Panc1 (cell line): ENCODE measurements around the gene SMOC2. TPM values are rescaled to one million over a fixed set of nuclear protein-coding genes. Genes with fewer than 3 reads are reported as not detected.

Experiments
- ATAC-seq: fragments of 200-7000 bp; cut with Tn5 transposase; 2 replicates; pipeline ENCODE4 v1.9.1; 2020; ENCODE audit warnings: mild to moderate bottlenecking, moderate library complexity
- Bru-seq: library from RNA; stranded (reverse); fragments of 400-500 nt; gene quantifications from one replicate; lab custom pipeline; 2021; lab: Mats Ljungman, UMichigan
- BruChase-seq, 2 experiments: library from RNA; stranded (reverse); fragments of 400-500 nt; gene quantifications; one replicate each; lab custom pipeline; 2021; lab: Mats Ljungman, UMichigan
- BruUV-seq: library from RNA; stranded (reverse); fragments of 400-500 nt; replicated peaks from 2 replicates; lab custom pipeline; 2021; lab: Mats Ljungman, UMichigan
- CTCF ChIA-PET: fragments of 300-600 bp; sonication (Branson Sonifier 250); formaldehyde crosslinking; loops from one replicate; lab custom pipeline; 2022; ENCODE audit warnings: antibody characterized with exemption; lab: Charles Lee
- POLR2A ChIA-PET: fragments of 300-600 bp; sonication (Branson Sonifier 250); formaldehyde crosslinking; loops from one replicate; lab custom pipeline; 2022; ENCODE audit warnings: antibody characterized with exemption; lab: Charles Lee
- DNase-seq: peaks from one replicate; pipeline ENCODE4 v3.0.0-alpha.2; 2010; ENCODE audit warnings: low read depth, low spot score
- H3K27ac ChIP-seq: 2 replicates; pipeline ENCODE4 v1.5.1; 2011; ENCODE audit warnings: mild to moderate bottlenecking, low read length, inconsistent platforms
- H3K27me3 ChIP-seq: fragments of 200-500 bp; sonication (Bioruptor generic); 2 replicates; pipeline ENCODE4 v1.6.0; 2014; ENCODE audit warnings: low read length, inconsistent platforms; ENCODE audit not compliant: control insufficient read depth, insufficient read depth
- H3K36me3 ChIP-seq: fragments of 200-500 bp; sonication (Bioruptor generic); 2 replicates; pipeline ENCODE4 v1.5.1; 2014; ENCODE audit warnings: inconsistent platforms, mild to moderate bottlenecking, low read length, moderate library complexity; ENCODE audit not compliant: control insufficient read depth, insufficient read depth
- H3K4me1 ChIP-seq: 2 replicates; pipeline ENCODE4 v1.5.1; 2011; ENCODE audit warnings: inconsistent platforms, mild to moderate bottlenecking, low read length, moderate library complexity; ENCODE audit not compliant: control insufficient read depth, insufficient read depth
- H3K4me3 ChIP-seq, 2 experiments: 2 replicates each; pipeline ENCODE4 v1.5.1; 2011 to 2012; ENCODE audit warnings: low read depth in 2 of 2, low read length in 2 of 2, mild to moderate bottlenecking in 2 of 2, inconsistent platforms in 1 of 2, moderate library complexity in 1 of 2
- H3K9me3 ChIP-seq: fragments of 200-500 bp; sonication (Bioruptor generic); 2 replicates; pipeline ENCODE4 v1.5.1; 2014; ENCODE audit warnings: low read depth, mild to moderate bottlenecking, inconsistent platforms, low read length, moderate library complexity; ENCODE audit not compliant: control insufficient read depth, insufficient read depth
- CTCF ChIP-seq: fragments of 450-650 bp; IDR thresholded peaks from 2 replicates; pipeline ENCODE4 v1.5.1; 2017; ENCODE audit warnings: mild to moderate bottlenecking
- POLR2AphosphoS5 ChIP-seq: IDR thresholded peaks from 2 replicates; pipeline ENCODE4 v1.6.1; 2012; ENCODE audit warnings: mild to moderate bottlenecking, low read depth, low read length, moderate library complexity
- REST ChIP-seq, 2 experiments: IDR thresholded peaks; 2 replicates each; pipeline ENCODE4 v1.6.1; 2011 to 2012; ENCODE audit warnings: low read depth in 2 of 2, control low read depth in 1 of 2, low read length in 1 of 2, mild to moderate bottlenecking in 1 of 2, moderate library complexity in 1 of 2; ENCODE audit not compliant: insufficient read depth in 1 of 2
- SIN3A ChIP-seq: IDR thresholded peaks from 2 replicates; pipeline ENCODE4 v1.6.1; 2012; ENCODE audit warnings: low read depth, mild to moderate bottlenecking, low read length, moderate library complexity, borderline replicate concordance; ENCODE audit not compliant: insufficient read depth
- TCF7L2 ChIP-seq: IDR thresholded peaks from 2 replicates; pipeline ENCODE4 v1.6.1; 2011; ENCODE audit warnings: mild to moderate bottlenecking, low read depth, low read length, inconsistent platforms
- in situ Hi-C: cut with HindIII; loops from 2 replicates; pipeline ENCODE4 v1.10.0; 2016; ENCODE audit warnings: low sequenced_read_pairs, low pct_unique_long_range_greater_than_20kb
- intact Hi-C: fragments of 100-400 bp; cut with micrococcal nuclease; formaldehyde crosslinking; loops from one replicate; pipeline ENCODE4 v1.10.0; 2022; ENCODE audit not compliant: unreplicated experiment
- long read RNA-seq: library from polyadenylated mRNA; unstranded; transcript quantifications from one replicate; pipeline ENCODE4 v2.0.0, GENCODE V29; 2021; ENCODE audit not compliant: unreplicated experiment
- polyA plus RNA-seq: library from polyadenylated mRNA; unstranded; fragments of >200 nt; gene quantifications from one replicate; pipeline ENCODE4 v1.2.1, GENCODE V29; 2012; ENCODE audit warnings: missing spikeins; ENCODE audit not compliant: insufficient read length
- total RNA-seq: library from RNA; stranded (reverse); gene quantifications from one replicate; pipeline ENCODE4 v1.2.1, GENCODE V29; 2021; ENCODE audit not compliant: unreplicated experiment

The SMOC2 gene
- 0.13 TPM for total RNA-seq
- polyA plus RNA-seq = not detected
- percentile 2 among the genes with signal in this experiment for Bru-seq, nascent RNA
- percentile 0 among the genes with signal in this experiment for BruChase-seq, experiment 1, labeled RNA remaining after a 2-hour chase
- percentile 2 among the genes with signal in this experiment for BruChase-seq, experiment 2, labeled RNA remaining after a 6-hour chase
- long read RNA-seq = 0 reads

GRCh38 chr6:168440520-168441433 lies at the start of gene SMOC2:
Gene SMOC2 (plus strand): TSS chr6:168441184. CDS start chr6:168441371, 187 bp downstream.
- intact Hi-C loops (no loop called here), in situ Hi-C loops (no loop called here)
- peaks cover 63% of the 10 kb centered on the region for H3K27me3 ChIP-seq
- no peak within 1 kb of the TSS for H3K27ac ChIP-seq
- DNase-seq (no peak), ATAC-seq (peak; percentile 73)
- no peak for TF ChIP-seq SIN3A
- TF ChIP-seq TCF7L2 = no peak
- TF ChIP-seq CTCF = no peak
- POLR2A ChIA-PET = no interaction called here
- no peak within 1 kb of the TSS for H3K4me3 ChIP-seq
- BruUV-seq = no TSS peak
- no peaks in the 10 kb centered on the region for H3K9me3 ChIP-seq
- no peaks in the 10 kb centered on the region for H3K4me1 ChIP-seq
- no peaks in the 10 kb centered on the region for H3K36me3 ChIP-seq
- CTCF ChIA-PET = no interaction called here

- Histone ChIP-seq H3K9me3 (no peaks in the 10 kb centered on the region), H3K36me3 (no peaks in the 10 kb centered on the region), H3K4me3 (no peak overlapping the region), H3K4me1 (no peaks in the 10 kb centered on the region), H3K27me3 (peaks cover 6% of the 10 kb centered on the region; the same call in 1 of the 2 replicates), H3K27ac (no peak overlapping the region)
- ATAC-seq (peak; percentile 45; the same call in 1 of the 2 replicates), DNase-seq (no peak)
- TF ChIP-seq CTCF = no peak
- TF ChIP-seq POLR2AphosphoS5 = no peak
- TF ChIP-seq TCF7L2 = no peak
- TF ChIP-seq SIN3A = no peak
- no peak for TF ChIP-seq REST (IDR thresholded peaks at IDR 0.05; ENCODE audit: insufficient read depth in 1 of 2, low read depth in 2 of 2, low read length in 1 of 2)
- no TSS peak for BruUV-seq
- ChIA-PET CTCF (no interaction called here), POLR2A (no interaction called here)
- in situ Hi-C loops (no loop called here), intact Hi-C loops (no loop called here)
Observed at GRCh38 chr6:168393126-168393870, 47.7 kb upstream of the SMOC2 start.
